HG03064 (cell line): Measurements from ENCODE around the gene IL1RN.
"Not testable (repeated sequence)": the region's sequence is repeated elsewhere in the genome, so short reads cannot be mapped to it uniquely, and the experiment has no call there.

Experiments used
- ATAC-seq: cut with Tn5 transposase; IDR thresholded peaks from one replicate; pipeline ENCODE4 v1.9.1; 2021; ENCODE audit warnings: low read depth; ENCODE audit not compliant: unreplicated experiment

The IL1RN gene, protein sequence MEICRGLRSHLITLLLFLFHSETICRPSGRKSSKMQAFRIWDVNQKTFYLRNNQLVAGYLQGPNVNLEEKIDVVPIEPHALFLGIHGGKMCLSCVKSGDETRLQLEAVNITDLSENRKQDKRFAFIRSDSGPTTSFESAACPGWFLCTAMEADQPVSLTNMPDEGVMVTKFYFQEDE

DNA sequence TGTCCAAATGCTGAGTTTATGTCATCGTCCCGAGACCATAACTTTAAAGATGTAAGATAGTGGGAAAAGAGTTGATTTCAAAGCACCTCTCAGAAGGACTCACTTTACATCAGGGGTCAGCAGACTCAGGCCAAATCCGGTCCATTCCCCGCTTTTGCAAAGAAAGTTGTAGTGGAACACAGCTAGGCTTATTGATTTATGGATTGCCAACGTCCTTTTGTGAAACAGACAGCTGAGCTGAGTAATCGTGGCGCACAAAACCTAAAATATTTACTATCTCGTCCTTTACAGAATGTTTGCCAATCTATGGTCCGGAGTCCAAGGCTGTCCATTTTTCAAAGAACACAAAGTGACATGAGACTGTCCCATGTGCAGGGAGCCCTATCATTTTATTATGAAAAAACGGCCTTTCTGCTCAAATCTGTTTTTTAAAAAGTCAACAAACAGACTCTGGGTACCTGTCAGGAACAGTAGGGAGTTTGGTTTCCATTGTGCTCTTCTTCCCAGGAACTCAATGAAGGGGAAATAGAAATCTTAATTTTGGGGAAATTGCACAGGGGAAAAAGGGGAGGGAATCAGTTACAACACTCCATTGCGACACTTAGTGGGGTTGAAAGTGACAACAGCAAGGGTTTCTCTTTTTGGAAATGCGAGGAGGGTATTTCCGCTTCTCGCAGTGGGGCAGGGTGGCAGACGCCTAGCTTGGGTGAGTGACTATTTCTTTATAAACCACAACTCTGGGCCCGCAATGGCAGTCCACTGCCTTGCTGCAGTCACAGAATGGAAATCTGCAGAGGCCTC is at the start of gene IL1RN:
Gene IL1RN (plus strand): TSS at position 754 of the 801 bp plus-strand sequence. CDS start 27 bp downstream, at position 781.
- ATAC-seq: no peak

DNA sequence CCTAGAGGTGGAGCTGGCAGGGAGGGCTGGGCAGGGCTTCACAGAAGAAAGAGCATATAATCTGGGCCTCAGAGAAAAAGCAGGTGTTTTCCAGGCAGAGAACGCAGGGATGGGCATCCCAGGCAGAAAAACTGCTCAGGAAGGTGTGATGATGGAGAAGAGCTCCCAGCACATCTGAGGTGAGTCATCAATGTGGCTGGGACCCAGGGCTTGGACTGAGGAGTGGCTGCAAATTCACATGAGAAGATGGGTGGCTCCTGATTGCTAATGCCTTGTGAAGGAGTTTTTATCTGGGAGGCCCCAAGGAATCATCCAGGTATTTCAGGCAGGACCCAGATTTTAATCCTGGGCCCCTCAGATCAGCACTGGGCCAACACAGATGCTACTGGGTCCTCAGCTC is 49.5 kb upstream of the IL1RN start:
- ATAC-seq: no peak

DNA sequence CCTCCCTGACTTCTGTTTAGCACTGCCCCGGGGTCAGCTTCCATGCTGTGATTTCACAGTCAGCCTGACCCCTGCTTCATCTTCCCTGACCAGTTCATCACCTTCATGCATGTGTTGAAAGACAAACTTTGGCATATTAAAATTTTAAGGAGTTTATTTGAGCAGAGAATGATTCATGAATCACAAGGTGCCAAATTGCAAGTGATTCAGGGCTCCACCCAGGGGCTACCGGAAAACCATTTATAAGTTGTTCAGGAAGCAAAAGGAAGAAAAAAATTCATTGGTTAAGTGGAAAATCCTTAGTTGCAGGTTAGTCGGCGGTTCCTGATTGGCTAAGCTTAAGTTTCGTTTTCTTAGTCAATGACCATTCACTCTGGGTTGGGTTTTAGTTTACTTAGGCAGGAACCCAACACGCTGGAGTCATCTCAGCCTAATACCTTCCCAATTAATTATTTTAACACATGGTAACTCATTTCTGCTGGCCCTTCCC is 49.0 kb upstream of the IL1RN start:
- no peak for ATAC-seq

DNA sequence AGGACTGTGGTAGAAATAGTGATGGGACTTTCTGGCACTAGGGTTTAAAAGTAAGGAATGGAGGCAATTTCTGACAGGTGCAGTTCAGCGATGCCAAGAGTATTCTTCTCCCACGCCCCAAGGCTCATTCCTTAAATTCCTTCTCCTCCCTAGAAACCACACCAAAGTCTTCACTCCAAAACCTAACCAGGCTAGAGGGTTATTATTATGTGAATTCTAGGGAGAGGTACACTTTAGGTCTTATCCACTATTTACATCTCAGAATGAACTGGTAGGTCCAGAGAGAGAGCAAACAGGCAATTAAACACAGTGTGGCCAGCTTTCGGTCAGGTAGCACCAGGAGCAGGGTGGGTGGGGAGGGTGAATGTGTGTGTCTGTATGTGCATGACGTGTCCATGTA is 48.3 kb upstream of the IL1RN start:
- ATAC-seq: no peak

DNA sequence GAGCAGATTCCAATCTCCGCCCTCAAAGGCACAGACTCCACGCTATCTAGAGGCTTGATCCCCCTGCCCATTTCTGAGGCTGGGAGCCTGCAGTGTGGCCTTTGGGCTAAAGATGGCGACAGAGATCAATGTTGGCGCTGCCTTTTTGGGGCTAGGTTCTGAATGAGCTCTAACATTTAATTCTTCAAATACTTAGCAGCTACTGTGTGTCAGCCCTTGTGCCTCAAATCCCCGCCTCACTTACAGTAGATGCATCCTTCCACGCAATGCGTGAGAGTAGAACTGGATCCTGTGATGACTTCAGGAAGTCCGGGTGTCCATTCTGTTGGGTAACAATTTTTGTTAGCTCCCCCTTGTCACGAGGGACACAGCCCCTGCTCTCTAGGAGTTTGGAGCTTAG is 47.3 kb upstream of the IL1RN start:
- ATAC-seq: no peak

DNA sequence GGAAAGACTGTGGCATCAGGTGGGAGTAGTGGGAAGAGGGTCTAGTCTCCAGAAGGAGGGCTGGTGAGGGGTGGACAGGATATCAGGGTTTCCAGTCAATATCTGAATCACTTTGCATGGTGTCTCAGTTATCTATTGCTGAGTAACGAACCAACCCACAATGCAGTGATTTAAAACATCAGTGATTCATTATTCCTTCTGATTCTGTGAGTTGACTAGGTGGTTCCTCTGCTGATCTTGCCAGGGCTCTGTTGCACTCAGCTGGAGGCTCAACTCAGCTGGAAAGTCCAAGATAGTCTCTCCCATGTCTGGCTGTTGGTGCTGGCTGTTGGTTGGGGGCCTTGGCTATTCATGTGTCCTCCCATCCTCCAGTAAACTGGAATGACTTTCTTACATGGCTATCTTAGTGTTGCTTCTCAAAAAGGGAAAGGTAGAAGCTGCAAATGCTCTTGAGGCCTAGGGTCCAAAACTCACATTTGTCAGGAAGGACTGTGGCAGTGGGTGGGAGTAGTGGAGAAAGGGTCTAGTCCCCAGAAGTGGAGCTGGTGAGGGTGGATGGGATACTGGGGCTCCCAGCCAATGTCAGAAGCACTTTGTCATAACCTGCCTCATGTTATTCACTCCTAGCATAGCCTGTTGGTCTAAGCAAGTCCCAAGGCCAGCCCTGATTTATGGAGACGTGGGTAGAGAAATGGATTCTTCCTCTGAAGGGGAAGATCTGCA is 45.7 kb upstream of the IL1RN start:
- ATAC-seq: no peak

DNA sequence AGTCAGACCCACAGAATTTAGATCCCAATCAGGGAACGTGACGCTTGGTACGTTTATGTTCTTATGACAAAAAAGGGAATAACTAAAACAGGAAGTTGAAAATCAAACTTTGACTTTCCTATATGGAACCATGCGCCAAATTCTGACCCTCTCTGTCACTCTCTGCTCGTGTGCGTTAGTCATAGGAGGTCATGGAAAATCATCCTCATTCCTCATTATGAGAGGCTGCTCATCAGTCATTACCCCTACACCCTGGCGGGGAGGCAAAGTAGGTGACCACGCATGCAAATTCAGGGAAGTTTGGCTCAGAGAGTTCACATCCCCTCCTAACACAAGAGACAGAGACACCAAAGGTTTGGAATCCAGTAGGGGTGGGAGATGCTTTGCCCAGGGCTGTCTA is 44.1 kb upstream of the IL1RN start:
- ATAC-seq: no peak

DNA sequence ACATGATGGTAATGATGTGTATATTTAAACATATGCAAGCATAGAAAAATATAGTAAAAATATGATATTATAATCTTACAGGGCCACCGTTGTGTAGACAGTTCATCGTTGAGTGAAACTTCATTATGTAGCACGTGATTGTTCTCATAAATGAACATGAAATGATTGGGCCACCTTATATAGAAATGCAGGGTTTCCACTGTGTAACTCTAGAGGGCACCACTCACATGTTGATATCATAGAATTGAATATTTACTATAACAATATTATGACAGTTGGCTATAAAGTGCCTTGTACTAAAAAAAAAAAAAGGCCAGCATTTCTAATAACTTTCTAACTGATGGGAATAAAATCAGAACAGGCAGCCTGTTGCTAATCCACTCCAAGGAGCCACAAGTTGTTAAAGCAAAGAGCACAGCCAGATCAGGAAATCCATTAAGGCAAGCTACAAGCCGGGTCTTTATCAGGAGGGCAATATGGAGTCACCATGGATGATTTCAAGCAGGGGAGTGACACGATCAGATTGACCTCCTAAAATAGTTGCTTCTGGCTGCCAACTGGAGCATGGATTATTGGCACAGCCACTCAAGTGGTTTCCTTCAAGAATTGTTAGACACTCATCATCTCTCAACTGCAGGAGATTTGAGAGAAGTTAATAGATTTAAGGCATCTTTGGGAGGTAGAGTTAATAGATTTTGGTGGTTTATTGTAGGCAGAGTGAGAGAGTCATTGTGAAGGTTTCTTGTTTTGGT is 43.0 kb upstream of the IL1RN start:
- no peak for ATAC-seq

DNA sequence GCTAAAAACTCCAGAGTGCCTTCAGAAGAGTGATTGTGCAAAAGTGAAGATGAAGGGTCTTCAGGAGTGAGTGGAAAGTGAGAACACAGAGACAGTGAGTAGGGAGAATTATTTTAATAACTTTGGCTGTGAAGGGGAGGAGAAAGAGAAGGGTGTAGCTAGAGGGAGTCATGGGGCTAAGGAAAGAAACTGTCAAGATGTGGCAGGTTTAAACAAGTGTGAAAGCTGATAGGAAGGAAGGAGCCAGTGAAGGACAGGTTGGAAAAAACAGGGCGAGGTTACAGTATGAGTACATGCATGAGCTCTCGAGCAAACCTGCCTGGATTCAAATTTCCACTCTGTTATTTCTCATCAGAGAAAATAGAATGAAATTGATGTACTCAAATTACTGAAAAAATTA is 41.9 kb upstream of the IL1RN start:
- ATAC-seq: no peak

DNA sequence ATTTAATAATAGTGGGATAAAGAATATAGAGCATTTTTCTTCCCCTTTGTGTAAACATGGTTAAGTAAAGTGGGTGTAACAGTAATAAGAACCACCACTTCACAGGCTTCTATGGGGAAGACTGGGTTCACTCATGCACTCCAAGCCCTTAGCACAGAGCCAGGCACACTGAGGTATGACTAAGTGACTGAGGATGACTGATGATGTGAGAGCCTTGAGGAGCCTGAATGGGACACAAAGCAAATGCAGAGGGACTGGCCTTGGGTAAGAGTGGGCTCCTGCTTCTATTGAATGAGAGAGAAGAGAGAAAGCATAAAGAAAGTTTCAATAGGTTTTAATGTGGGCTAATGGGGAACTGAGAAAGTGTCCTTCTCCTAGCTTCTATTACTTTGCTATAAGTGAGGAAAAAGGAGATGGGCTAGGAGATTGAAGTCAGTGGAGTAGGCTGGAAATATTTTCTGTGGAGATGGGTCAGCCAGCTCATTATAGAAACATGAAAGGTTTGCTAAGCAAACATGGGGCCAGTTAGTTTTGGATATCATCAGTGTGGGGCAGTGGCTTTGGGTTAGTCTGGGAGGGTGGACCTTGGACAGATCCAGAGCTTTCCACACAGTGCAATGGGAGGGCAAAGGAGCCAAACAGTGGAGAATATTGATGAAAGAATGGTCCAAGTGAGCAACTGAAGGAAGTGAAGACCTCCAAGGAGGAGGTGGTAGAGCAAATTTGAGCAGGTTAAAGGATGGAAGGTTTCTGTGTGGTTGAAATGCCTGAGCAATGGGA is 39.0 kb upstream of the IL1RN start:
- ATAC-seq: no peak

DNA sequence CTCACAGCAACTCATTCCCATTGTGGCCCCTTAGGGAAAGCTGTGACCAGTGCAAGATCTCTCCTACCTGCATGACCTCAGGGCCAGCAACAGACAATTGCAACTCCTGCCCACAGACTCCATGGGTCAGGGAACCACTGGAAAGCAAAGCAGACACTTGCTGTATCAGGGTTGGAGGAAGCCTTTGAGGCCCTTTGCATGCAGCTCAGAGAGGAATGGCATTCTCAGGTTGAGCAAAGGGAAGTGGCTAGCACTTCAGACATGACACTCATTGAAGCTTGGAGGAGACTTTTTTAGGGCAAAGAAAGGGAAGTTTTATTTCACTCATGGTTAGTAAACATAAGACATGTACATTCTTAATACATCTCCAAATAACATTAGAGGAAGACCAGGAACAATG is 37.5 kb upstream of the IL1RN start:
- ATAC-seq: no peak

DNA sequence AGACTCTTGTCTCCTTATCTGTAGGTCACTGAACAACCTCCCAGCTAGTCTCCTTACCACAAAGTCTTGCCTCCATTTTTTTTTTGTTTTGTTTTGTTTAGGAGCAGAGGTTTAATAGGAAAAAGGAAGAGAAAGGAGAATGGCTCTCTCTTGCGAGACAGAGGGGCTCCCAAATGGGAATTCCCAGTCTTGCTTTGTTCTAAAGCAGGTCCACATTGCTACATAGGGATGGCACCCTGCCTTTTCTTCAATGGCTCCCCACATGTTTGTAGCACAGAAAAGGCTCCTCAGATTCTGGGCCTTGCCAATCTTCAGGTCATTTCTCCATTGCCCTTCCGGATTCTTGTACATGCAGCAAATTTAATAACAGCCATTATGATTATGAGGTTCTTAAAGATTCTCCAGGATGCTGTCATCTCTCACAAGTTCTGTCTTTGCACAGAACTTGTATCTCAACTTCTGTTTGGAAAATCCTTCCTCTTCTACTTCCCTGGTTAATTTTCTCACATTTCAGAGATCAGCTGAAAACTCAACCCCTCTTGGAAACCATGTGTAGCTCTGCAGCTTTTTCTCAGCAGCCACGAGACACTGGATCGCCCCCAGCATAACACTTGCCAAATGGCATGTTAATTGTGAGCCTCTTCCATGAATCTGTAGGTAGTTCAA is 36.0 kb upstream of the IL1RN start:
- no peak for ATAC-seq

DNA sequence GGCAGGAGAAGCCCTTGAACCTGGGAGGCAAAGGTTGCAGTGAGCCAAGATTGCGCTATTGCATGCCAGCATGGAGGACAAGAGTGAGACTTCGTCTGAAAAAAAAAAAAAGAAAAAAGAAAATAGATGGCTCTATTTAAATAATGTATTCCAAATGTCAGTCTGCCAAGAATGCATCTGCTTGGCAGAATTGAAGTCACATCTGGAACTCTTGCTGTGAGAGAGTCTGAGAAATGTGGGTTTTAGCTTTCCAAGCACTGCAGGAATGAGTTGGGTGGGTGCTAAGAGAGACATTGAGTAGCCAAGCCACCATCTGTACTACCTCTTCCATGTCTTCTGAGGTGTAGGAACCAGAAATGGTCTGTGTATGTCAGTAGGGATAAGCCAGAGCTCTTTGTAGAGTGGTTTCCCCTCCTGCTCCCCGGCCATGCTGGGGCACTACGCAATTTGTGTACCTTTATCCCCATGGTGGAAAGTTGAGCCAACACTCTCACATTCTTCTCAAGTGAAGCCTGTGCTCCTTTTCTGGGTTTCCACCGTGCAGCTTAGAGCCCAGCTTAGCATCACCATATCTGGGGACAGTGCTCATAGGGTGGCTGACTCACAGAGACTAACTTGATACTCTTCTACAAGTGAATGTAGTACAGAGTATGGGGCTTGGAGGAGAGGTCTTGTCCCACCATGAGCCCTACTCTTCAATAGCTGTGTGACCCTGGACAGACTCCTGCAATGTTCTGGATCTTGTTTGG is 34.4 kb upstream of the IL1RN start:
- no peak for ATAC-seq

DNA sequence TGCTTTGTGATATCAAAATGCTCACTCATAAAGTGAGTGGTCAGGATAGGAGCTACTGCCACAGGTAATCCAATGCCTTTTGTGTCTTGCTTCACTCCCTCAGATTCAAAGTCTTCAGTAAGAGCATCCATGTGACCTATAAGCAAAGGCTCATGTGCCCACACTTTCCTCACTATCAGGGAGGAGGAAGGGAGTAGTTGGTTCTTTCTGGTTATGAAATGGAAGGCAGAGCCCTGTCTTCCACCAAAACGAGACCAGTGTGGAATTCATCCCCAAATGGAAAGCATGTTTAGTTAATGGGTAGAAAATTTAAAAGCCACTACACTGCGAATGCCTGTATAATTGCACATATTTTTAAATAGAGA is 33.8 kb upstream of the IL1RN start:
- ATAC-seq: no peak

DNA sequence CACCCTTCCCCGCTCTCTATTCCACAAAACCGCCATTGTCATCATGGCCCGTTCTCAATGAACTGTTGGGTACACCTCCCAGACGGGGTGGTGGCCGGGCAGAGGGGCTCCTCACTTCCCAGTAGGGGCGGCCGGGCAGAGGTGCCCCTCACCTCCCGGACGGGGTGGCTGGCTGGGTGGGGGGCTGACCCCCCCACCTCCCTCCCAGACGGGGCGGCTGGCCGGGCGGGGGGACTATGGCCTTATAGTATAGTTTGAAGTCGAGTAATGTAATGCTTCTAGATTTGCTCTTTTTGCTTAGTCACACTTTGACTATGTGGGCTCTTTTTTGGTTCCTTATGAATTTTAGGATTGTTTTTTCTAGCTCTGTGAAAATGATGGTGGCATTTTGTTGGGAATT is 31.1 kb upstream of the IL1RN start:
- ATAC-seq: not testable (repeated sequence)

DNA sequence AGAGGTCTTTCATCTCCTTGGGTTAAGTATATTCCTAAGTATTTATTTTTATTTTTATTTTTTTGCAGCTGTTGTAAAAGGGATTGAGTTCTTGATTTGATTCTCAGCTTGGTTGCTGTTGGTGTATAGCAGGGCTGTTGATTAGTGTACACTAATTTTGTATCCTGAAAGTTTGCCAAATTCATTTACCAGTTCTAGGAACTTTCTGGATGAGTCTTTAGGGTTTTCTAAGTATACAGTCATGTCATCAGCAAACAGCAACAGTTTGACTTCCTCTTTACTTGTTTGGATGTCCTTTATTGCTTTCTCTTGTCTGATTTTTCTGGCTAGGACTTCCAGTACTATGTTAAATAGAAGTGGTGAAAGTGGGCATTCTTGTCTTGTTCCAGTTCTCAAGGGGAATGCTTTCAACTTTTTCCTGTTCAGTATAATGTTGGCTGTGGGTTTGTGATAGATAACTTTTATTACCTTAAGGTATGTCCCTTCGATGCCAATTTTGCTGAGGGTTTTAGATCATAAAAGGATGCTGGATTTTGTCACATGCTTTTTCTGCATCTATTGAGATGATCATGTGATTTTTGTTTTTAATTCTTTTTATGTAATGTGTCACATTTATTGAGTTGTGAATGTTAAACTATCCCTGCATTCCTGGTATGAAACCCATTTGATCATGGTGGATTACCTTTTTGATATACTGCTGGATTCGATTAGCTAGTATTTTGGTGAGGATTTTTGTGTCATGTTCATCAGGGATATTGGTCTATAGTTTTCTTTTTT is 30.4 kb upstream of the IL1RN start:
- not testable (repeated sequence) for ATAC-seq

DNA sequence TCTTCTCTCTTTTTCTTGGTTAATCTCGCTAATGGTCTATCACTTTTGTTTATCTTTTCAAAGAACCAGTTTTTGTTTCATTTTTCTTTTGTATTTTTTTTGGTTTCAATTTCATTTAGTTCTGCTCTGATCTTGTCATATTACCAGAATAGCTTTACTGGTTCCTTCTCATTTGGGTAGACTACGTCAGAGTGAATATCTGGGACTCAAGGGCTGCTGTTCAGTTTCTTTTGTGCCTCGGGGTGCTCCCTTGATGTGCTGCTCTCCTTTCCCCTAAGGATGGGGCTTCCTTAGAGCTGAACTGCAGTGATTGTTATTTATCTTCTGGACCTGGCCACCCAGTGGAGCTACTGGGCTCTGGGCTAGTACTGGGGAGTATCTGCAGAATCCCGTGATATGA is 29.4 kb upstream of the IL1RN start:
- ATAC-seq: no peak

DNA sequence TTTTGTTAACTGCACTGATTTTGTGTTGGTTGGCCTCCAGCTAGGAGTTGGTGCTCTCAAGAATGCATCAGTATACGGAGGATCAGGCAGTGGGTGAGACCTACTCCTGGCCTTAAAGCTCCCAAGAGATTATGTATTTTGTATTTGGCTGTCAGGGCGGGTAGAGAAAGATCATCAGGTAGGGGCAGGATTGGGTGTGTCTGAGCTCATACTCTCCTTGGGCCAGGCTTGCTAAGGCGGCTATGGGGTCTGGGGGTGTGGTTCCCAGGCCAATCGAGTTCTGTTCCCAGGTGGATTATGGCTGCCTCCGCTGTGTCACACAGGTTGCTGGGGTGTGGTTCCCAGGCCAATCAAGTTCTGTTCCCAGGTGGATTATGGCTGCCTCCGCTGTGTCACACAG is 28.9 kb upstream of the IL1RN start:
- no peak for ATAC-seq
